ENCODE measurements around the gene ZBTB39.

Gene ZBTB39

GRCh38 chr12:57008178-57008577, 1.8 kb upstream of the ZBTB39 start:
- TF ChIP-seq RAD21 (IDR thresholded peaks at IDR 0.05; ENCODE audit: low read depth): peak; percentile 91
- TF ChIP-seq EP300 (IDR thresholded peaks at IDR 0.05; ENCODE audit: borderline replicate concordance): no peak

DNA sequence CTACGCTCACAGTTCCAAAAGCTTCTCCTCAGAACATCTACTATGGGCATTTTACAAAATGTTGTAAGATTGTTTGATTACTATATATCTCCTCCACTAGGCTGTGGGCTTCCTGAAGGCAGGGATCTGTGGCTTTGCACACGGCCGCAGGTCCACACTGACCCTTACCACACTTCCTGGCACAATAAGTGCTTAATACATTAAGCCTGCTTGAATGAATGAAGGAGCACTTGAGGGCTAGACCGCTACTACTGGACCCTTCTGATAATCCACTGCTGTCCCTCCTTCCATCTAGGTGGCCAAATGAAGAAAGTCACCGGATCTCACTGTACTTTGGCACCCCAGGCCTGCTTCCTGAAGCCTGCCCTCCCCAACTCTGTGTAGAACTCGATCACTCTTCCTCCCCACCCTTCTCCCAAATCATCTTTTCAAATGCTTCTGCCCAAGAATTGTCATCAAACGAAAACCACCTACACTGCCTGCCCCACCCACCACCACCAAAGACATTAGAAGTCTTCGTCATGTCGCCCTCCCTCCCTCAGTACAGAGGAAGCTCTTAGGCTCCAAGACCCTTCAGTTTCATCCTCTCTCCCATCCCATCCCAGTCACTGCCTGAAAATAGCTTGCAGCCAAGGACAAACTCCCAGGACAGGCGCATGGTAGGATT, 596 bp upstream of the ZBTB39 start:
- TF ChIP-seq EGR1 (IDR thresholded peaks at IDR 0.05): no peak
- TF ChIP-seq, protein P1, sequence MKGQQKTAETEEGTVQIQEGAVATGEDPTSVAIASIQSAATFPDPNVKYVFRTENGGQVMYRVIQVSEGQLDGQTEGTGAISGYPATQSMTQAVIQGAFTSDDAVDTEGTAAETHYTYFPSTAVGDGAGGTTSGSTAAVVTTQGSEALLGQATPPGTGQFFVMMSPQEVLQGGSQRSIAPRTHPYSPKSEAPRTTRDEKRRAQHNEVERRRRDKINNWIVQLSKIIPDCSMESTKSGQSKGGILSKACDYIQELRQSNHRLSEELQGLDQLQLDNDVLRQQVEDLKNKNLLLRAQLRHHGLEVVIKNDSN (IDR thresholded peaks at IDR 0.05): no peak
- TF ChIP-seq CEBPB (IDR thresholded peaks at IDR 0.05): no peak
- no peak for TF ChIP-seq YY1 (IDR thresholded peaks at IDR 0.05; ENCODE audit: low read depth)
- TF ChIP-seq REST (IDR thresholded peaks at IDR 0.05; ENCODE audit: low read depth): no peak
- TF ChIP-seq TAF1 (IDR thresholded peaks at IDR 0.05; ENCODE audit: low read depth): no peak
- TF ChIP-seq TEAD4 (IDR thresholded peaks at IDR 0.05): no peak
- no peak for TF ChIP-seq EP300 (IDR thresholded peaks at IDR 0.05; ENCODE audit: borderline replicate concordance)
- TF ChIP-seq CREB1 (IDR thresholded peaks at IDR 0.05; ENCODE audit: low read depth): no peak
- no peak for TF ChIP-seq FOXM1 (IDR thresholded peaks at IDR 0.05; ENCODE audit: borderline replicate concordance, low read depth)
- TF ChIP-seq NFIC (IDR thresholded peaks at IDR 0.05): no peak
- no peak for TF ChIP-seq TCF12 (IDR thresholded peaks at IDR 0.05; ENCODE audit: low read depth)
- TF ChIP-seq ZBTB7A (IDR thresholded peaks at IDR 0.05; ENCODE audit: low read depth): no peak
- TF ChIP-seq, protein P2, sequence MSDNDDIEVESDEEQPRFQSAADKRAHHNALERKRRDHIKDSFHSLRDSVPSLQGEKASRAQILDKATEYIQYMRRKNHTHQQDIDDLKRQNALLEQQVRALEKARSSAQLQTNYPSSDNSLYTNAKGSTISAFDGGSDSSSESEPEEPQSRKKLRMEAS (IDR thresholded peaks at IDR 0.05): no peak
- no peak for TF ChIP-seq RAD21 (IDR thresholded peaks at IDR 0.05; ENCODE audit: low read depth)

GRCh38 chr12:57004651-57005050, 1.7 kb downstream of the ZBTB39 start:
- TF ChIP-seq ZBTB7A (IDR thresholded peaks at IDR 0.05; ENCODE audit: low read depth): no peak
- TF ChIP-seq EGR1 (IDR thresholded peaks at IDR 0.05): no peak
- TF ChIP-seq, protein P2 (IDR thresholded peaks at IDR 0.05): no peak
- no peak for TF ChIP-seq CREB1 (IDR thresholded peaks at IDR 0.05; ENCODE audit: low read depth)
- no peak for TF ChIP-seq REST (IDR thresholded peaks at IDR 0.05; ENCODE audit: low read depth)
- no peak for TF ChIP-seq TCF12 (IDR thresholded peaks at IDR 0.05; ENCODE audit: low read depth)
- no peak for TF ChIP-seq YY1 (IDR thresholded peaks at IDR 0.05; ENCODE audit: low read depth)
- no peak for TF ChIP-seq TAF1 (IDR thresholded peaks at IDR 0.05; ENCODE audit: low read depth)
- no peak for TF ChIP-seq NFIC (IDR thresholded peaks at IDR 0.05)
- no peak for TF ChIP-seq FOXM1 (IDR thresholded peaks at IDR 0.05; ENCODE audit: borderline replicate concordance, low read depth)
- TF ChIP-seq, protein P1 (IDR thresholded peaks at IDR 0.05): no peak
- TF ChIP-seq RAD21 (IDR thresholded peaks at IDR 0.05; ENCODE audit: low read depth): no peak
- TF ChIP-seq CEBPB (IDR thresholded peaks at IDR 0.05): no peak

- TF ChIP-seq FOXM1 (IDR thresholded peaks at IDR 0.05; ENCODE audit: borderline replicate concordance, low read depth) (no peak), YY1 (IDR thresholded peaks at IDR 0.05; ENCODE audit: low read depth) (no peak), RAD21 (IDR thresholded peaks at IDR 0.05; ENCODE audit: low read depth) (no peak), ZBTB7A (IDR thresholded peaks at IDR 0.05; ENCODE audit: low read depth) (no peak), NFIC (IDR thresholded peaks at IDR 0.05) (no peak), REST (IDR thresholded peaks at IDR 0.05; ENCODE audit: low read depth) (no peak), CREB1 (IDR thresholded peaks at IDR 0.05; ENCODE audit: low read depth) (no peak), EP300 (IDR thresholded peaks at IDR 0.05; ENCODE audit: borderline replicate concordance) (no peak), EGR1 (IDR thresholded peaks at IDR 0.05) (no peak), TAF1 (IDR thresholded peaks at IDR 0.05; ENCODE audit: low read depth) (no peak), TCF12 (IDR thresholded peaks at IDR 0.05; ENCODE audit: low read depth) (no peak)
- TF ChIP-seq, protein P1 (IDR thresholded peaks at IDR 0.05): no peak
- TF ChIP-seq, protein P2 (IDR thresholded peaks at IDR 0.05): no peak
Measured at GRCh38 chr12:57003395-57003794, 3.0 kb downstream of the ZBTB39 start.
